AG04449 (cell line): ENCODE data around the gene GOLGA1.

Experiments used
- CTCF ChIA-PET: fragments of 350-600 bp; formaldehyde crosslinking; extraction: SDS; loops from one replicate; lab custom pipeline; 2021; ENCODE audit warnings: antibody characterized with exemption; lab: Yijun Ruan, JAX
- POLR2A ChIA-PET: fragments of 400-600, 350-600 bp; formaldehyde crosslinking; extraction: SDS; loops from one replicate; lab custom pipeline; 2020; ENCODE audit warnings: antibody characterized with exemption, inconsistent platforms; lab: Yijun Ruan, JAX
- DNase-seq: peaks from one replicate; pipeline ENCODE4 v3.0.0-alpha.2; 2010; ENCODE audit warnings: low read depth, low spot score
- H3K4me3 ChIP-seq: 2 replicates; pipeline ENCODE4 v1.5.1; 2011; ENCODE audit warnings: low read depth, mild to moderate bottlenecking, control low read depth, low read length
- CTCF ChIP-seq: IDR thresholded peaks from one replicate; pipeline ENCODE4 v1.5.1; 2011; ENCODE audit warnings: mild to moderate bottlenecking, moderate library complexity, low read length, control low read depth, inconsistent platforms; ENCODE audit not compliant: insufficient read depth; ENCODE audit errors: missing control alignments

Gene GOLGA1

GRCh38 chr9:124835026-124835557 lies 105.8 kb downstream of the GOLGA1 start:
- no peak for DNase-seq
- no peak overlapping the region for H3K4me3 ChIP-seq
- POLR2A ChIA-PET: no interaction called here
- CTCF ChIA-PET: interaction anchor here (17.5 to 42.1 kb wide), 2 partner anchors 16 to 59 kb away, joined by 276 to 2098 read pairs; partner anchors contain the start of genes NR6A1, OLFML2A and WDR38
- TF ChIP-seq CTCF: no peak

- ChIA-PET CTCF (interaction anchor here (17.5 to 42.1 kb wide), 2 partner anchors 17 to 59 kb away, joined by 276 to 2098 read pairs; partner anchors contain the start of genes NR6A1, OLFML2A and WDR38), POLR2A (interaction anchor here (1.2 kb wide), 1 partner anchor 55 kb away, joined by 3 read pairs; no protein-coding TSS in a partner anchor)
- DNase-seq: no peak
- H3K4me3 ChIP-seq: no peak overlapping the region
- no peak for TF ChIP-seq CTCF
These were observed 106.3 kb downstream of the GOLGA1 start for GRCh38 chr9:124834591-124834990.

GRCh38 chr9:124831642-124832364 lies 109.1 kb downstream of the GOLGA1 start:
- no peak for TF ChIP-seq CTCF
- ChIA-PET POLR2A (interaction anchor here (1.2 kb wide), 1 partner anchor 8 kb away, joined by 3 read pairs; no protein-coding TSS in a partner anchor), CTCF (interaction anchor here (0.8 to 42.1 kb wide), 4 partner anchors 18 to 56 kb away, joined by 3 to 2098 read pairs (median 140); partner anchors contain the start of genes NR6A1, OLFML2A and WDR38)
- no peak for DNase-seq
- no peak overlapping the region for H3K4me3 ChIP-seq

- H3K4me3 ChIP-seq: no peak overlapping the region
- no peak for TF ChIP-seq CTCF
- ChIA-PET CTCF (interaction anchor here (1.0 to 42.1 kb wide), 4 partner anchors 8 to 55 kb away, joined by 3 to 2098 read pairs (median 144); partner anchors contain the start of genes NR6A1, OLFML2A and WDR38), POLR2A (no interaction called here)
- DNase-seq: no peak
These were observed 110.3 kb downstream of the GOLGA1 start for GRCh38 chr9:124830593-124830992.

GRCh38 chr9:124829334-124829669 lies 111.6 kb downstream of the GOLGA1 start:
- H3K4me3 ChIP-seq: no peak overlapping the region
- POLR2A ChIA-PET: no interaction called here
- DNase-seq: no peak
- no peak for TF ChIP-seq CTCF
- CTCF ChIA-PET: interaction anchor here (2.0 to 42.1 kb wide), 3 partner anchors 11 to 53 kb away, joined by 11 to 2098 read pairs (median 276); partner anchors contain the start of genes NR6A1, OLFML2A and WDR38
